ENCODE results near the gene CIAO2A.

CIAO2A gene

DNA sequence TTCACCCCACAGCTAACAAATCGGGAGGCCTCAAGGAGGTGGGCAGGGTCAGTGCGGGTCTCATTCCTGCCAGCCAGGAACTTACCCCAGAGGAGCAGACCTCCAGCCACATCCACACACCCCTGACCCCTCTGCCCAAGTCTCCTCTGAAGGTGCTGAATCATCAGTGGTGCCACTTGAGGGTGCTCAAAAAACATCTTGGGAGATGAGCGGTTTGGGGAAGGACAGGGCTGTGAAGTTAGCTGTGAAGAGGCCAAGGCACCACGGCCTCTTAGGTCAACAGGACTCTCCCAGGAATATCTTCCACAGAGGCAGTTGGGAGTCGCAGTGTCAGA is 48.6 kb downstream of the CIAO2A start:
- no peak for DNase-seq (ENCODE audit: low read depth in 2 of 3, low spot score in 2 of 3)

DNA sequence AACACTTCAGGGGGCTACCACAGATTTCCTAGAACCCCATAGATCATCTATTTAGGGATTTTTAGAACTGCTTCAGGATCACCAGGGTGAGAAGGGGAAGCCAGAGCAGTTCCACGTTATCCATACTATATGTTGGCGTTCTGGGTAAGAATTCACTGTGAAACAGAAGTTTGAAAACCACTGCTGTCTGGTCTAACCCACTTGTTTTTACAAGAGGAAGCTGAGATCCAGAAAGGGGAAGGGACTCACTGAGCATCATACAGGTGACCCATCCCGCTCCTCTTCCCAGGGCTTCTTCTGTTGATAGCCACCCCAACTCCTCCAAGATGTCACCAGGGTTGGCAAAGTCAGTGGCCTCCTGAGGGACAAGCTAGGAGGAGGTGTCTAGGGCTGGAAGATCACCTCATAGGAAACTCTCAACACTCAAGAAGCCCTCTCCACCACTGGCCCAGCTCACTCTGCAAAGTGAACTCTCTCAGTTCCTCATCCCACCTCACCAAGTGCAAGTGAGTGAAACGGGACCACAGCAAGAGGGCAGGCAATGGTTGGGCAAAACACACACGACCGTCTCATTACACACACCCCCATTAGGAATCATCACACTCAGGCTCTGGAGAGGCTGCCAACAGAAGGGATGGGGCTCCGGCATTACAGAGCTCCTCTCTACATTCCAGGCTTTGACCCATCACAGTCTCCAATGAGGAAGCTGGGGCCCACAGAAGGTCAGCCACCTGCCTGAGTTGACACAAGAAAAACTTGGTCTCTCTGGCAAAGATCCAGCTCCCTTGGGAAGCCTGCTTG is 49.1 kb downstream of the CIAO2A start:
- no peak for DNase-seq (ENCODE audit: low read depth in 2 of 3, low spot score in 2 of 3)

DNA sequence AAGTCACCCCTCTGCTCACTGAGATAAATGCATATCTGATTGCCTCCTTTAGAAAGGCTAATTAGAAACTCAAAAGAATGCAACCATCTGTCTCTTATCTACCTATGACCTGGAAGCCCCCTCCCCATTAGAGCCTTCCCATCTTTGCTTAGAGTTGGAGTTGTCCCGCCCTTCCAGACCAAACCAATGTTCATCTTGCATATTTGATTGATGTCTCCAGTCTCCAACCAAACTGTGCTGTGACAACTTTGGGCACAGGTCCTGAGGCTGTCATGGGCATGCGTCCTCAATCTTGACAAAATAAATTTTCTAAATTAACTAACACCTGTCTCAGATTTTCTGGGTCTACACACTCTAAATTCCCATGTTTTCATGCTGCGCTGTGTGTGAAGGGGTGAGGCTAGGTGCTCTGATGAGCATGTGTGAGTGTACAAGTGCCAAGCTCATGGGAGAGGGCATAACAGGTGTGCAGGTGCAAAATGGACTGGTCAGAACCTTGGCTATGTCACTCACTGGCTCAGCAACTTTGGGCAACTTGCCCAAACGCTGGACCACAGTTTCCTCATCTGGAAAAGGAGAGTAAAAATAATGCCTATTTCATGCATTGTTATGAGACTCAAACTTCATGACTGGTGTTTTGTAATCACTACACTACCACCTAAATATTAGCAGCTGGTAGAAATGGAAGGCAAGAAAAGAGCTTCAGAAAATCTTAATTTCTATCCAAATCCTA is 54.6 kb downstream of the CIAO2A start:
- no peak for DNase-seq (ENCODE audit: low read depth in 2 of 3, low spot score in 2 of 3)

DNA sequence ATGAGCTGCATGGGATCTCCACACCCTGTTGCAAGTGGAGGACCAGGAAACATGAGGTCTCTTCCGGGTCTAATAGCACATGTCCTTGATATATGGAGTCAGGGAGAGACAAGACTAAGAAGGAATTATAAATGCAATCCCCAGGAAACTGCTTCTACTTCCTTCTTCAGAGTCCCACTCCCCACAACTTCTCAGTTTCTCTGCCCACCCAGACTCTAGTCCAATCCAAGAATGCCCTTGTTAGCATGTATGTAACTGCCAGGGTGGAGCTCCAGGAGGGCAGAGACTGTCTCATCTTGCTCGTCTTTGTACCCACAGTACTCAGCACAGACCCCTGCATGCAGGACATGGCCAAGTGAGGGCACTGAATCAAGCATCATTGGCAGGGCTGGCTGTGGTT is 55.7 kb downstream of the CIAO2A start:
- DNase-seq (ENCODE audit: low read depth in 2 of 3, low spot score in 2 of 3) = no peak

DNA sequence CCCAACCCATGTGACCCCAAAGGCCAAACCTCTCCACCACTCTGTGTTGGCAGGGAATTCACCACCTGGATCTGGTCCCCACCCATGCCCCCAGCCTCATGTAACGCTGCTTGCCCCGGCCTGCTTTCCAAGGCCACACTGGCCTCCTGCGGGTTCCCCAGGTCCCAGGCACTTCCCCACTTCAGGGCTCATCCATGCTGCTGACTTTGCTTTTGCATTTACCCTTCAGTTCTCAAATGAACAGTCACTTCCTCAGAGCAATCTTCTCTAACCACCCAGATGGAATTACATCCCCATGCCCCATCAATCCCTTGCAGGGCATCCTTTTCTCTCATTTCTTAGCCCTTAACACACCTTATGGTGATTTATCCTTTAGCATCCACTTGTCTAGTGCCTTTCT is 56.5 kb downstream of the CIAO2A start:
- no peak for DNase-seq (ENCODE audit: low read depth in 2 of 3, low spot score in 2 of 3)

DNA sequence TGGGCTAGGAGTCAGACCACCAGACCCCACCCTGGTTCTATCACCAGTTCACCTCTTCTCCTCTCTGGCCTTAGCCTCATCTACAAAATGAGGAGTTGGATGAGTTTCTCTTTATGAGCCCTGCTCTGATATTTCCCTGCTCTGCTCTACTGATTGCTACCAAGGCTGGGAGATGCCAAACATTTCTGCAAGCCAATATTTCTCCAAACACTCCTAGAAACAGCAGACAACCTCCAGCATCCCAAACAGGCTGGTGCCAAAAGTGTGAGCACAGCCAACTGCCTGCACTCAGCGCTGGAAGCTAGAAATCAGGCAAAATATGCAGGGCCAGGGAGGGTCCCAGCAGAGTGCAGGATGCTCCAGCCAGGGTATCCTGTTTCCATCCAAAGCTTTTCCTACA is 58.1 kb downstream of the CIAO2A start:
- no peak for DNase-seq (ENCODE audit: low read depth in 2 of 3, low spot score in 2 of 3)

DNA sequence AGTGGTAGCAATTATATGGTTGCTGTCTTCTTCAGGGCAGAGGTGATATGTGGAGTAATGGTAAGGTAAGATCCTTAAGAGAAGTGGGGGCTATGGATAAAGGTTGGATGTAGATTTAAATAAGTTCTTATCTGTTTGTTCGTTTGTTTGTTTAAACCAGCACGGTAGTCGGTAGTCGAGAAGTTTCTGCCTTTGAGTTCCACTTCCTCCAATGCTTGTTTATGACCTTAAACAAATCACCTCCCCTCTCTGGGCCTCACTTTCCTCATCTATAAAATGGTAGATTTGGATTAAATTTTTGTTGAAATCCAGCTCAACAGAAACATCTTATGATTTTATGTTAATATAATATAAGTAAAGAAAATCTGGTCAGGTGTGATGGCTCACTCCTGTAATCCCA is 59.1 kb downstream of the CIAO2A start:
- no peak for DNase-seq (ENCODE audit: low read depth in 2 of 3, low spot score in 2 of 3)

DNA sequence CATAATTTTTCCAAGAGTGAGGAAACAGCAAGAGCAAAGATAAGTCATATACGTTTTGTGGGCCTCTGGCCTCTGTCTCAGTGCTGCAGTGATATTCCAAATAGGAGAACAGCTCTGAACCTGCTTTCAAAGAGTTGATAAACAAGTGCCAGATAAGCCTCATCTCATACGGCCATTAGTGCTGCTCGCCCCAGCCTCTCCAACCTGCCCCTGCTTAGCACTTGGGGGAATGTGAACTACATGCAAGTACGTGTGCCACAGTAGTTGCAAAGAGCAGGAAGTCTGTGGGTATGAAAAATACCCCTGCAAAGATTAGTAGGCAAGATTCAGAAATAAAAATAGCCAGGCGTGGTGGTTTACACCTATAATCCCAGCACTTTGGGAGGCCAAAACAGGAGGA is 61.3 kb downstream of the CIAO2A start:
- no peak for DNase-seq (ENCODE audit: low read depth in 2 of 3, low spot score in 2 of 3)

DNA sequence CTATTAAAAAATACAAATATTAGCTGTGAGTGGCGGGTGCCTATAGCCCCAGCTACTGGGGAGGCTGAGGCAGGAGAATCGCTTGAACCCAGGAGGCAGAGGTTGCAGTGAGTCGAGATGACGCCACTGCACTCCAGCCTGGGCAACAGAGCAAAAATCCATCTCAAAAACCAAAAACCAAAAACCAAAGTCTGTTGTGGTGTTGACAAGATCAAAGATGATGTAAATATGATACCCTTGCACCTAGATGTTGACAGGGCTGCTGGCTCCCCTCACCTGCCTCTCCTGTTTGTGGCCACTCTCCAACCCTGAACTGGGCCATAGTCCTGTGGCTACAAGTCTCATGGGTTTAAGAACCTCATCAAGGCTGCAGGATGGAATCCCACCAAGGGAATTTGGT is 63.5 kb downstream of the CIAO2A start:
- DNase-seq (ENCODE audit: low read depth in 2 of 3, low spot score in 2 of 3) = no peak

DNA sequence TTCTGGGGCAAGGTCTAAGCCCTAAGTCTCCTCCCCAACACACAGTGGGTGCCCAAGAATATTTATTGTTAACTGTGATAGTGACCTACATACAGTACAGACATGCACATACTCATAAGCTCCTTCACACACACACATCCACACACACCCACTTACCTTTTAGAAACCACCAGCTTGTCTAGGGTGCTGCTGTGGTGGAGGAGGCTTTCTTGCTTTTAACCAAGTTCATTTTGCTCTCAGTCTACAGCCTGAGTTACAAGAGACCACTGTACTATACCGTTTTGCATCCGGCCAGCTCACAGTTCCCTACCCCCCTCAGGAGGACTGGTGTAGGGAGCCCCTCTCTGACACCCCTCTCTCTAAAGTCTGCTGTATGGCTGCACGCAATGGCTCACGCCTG is 64.0 kb downstream of the CIAO2A start:
- no peak for DNase-seq (ENCODE audit: low read depth in 2 of 3, low spot score in 2 of 3)

DNA sequence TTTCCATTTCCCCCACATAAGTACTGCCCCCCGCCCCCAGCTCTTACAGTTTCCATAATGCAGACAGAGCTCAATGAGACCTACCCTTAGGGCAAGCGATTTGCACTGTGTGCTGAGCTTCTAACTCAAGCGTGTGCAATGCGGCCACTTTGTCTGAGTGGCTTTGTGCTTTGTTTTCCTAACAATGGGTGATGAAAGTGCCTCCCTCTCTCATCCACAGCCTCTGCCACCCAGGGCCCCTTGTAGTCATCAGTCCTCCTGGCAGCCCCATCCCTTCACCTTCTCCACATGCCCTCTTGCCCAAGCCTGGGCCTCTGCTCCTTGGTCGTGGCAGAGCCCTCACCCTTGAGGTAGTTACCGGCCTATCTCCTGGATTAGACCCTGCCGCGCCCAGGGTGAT is 64.5 kb downstream of the CIAO2A start:
- no peak for DNase-seq (ENCODE audit: low read depth in 2 of 3, low spot score in 2 of 3)

DNA sequence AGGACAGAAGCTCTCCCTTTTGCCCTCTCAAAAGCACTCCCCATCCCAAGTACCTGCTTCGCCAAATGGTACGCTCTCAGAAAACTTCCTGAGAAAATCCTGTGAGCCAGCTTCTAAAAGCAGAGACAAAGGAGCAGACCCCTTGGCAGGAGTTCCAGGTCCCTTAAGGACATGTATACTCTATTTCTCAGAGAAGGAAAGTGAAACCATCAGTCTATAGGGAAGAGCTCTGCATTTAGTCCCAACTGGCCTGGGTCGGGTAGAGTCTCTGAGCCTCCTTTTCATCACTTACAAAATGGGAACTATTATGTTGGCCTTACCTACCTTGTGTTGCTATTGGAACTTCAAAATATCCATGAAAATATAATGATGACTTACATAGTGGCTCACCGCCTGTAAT is 67.0 kb downstream of the CIAO2A start:
- no peak for DNase-seq (ENCODE audit: low read depth in 2 of 3, low spot score in 2 of 3)

DNA sequence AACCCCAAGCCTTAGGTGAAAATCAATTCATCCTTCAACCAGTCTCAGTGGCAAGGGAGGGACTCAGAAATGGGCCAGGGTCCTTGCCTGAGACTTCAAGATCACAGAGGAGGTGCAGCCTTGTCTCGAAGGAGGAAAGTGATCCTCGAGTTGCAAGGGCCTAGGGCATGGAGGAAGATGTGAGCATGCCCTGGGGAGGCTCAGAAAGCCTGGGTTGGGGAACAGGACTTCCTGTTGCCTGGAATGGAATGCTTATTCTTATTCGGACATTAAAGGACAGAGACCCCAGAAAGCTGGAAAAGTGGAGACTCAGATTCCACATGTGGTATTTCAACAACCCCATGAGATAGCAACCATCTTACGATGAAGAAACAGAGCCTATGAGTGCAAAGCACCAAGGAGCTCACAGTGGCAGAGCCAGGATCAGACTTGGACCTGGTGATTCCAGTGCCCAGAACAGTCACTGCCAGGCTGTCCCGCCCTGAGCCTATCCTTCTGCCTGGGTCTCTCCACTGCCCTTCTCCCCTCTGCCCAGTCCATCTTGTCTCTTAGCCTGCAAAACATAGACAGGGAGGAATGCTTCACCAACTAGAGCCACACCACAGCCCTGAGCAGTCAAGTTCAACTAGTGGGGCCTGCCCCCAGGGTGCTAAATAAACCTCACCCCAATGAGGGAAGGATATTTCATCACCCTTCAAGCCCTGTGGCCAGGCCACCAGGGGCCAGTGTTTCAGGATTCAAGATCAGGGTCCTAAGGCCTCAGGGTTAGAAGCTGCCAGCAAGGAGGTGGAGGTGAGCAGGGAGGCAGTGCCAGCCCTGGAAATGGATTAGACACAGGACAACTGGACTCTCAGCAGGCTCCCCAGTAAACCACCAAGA is 69.2 kb downstream of the CIAO2A start:
- DNase-seq (ENCODE audit: low read depth in 2 of 3, low spot score in 2 of 3) = no peak

DNA sequence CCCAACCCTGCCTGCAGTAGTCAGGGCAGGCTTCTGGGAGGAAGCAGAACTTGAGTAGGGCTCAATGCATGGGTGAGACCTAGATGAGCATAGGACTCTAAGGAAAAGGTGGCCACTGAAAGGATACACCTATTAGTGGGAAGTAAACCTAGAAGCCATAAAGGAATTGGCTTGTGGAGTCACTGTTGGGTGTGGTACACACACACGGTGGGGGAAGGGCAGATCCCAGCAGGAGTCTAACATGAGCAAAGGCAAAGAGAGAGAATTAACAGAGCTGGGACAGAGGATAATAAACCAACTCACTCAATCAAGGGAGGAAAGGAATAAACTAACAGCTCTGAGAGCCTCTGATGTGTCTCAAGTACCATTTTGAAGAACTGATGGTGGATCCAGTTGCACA is 70.4 kb downstream of the CIAO2A start:
- DNase-seq (ENCODE audit: low read depth in 2 of 3, low spot score in 2 of 3) = no peak

DNA sequence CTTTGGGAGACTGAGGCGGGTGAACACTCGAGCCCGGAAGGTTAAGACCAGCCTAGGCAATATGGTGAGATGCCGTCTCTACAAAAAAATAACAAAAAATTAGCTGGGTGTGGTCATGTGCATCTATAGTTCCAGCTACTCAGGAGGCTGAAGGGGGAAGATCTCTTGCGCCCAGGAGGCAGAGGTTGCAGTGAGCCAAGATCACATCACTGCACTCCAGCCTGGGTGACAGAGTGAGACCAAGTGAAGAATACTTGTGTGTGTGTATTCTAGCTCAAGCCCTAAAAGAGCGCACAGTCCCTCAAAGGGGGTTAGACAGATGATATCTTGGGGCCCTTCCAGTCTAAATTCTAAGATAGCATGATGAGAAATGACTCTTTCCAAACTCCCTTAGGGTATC is 71.1 kb downstream of the CIAO2A start:
- DNase-seq (ENCODE audit: low read depth in 2 of 3, low spot score in 2 of 3) = no peak

Measured in activated CD8-positive, alpha-beta memory T cell treated with anti-CD3 and anti-CD28 coated beads for 48 hours (primary cell).